ENCODE measurements around the gene PTPN6.
"Not testable (repeated sequence)": the region's sequence is repeated elsewhere in the genome, so short reads cannot be mapped to it uniquely, and the experiment has no call there.

The PTPN6 gene

GRCh38 chr12:6950811-6951540 lies at the start of gene PTPN6:
TSS of gene PTPN6 (plus strand) at chr12:6951356. CDS start at chr12:6951513, 157 bp downstream.
- DNase-seq, result peak in 10 of 51 donors; percentile 21 to 36 (median 26)

GRCh38 chr12:6902448-6902847 lies 48.7 kb upstream of the PTPN6 start:
- DNase-seq, result no peak

GRCh38 chr12:6903722-6904121 lies 47.4 kb upstream of the PTPN6 start:
- no peak for DNase-seq

- peak; percentile 77 to 99 (median 96) for DNase-seq
These were observed 46.6 kb upstream of the PTPN6 start, which contains the start of gene LRRC23 for GRCh38 chr12:6904280-6905276. TSS of gene LRRC23 (plus strand) at chr12:6904822. CDS start at chr12:6905634, 812 bp downstream.

GRCh38 chr12:6905414-6906040 lies 45.6 kb upstream of the PTPN6 start:
- no peak for DNase-seq

- DNase-seq, result not testable (repeated sequence)
These were observed 43.0 kb upstream of the PTPN6 start for GRCh38 chr12:6908141-6908540.

GRCh38 chr12:6909421-6910145 lies 41.6 kb upstream of the PTPN6 start:
- no peak for DNase-seq

GRCh38 chr12:6912164-6912935 lies 38.8 kb upstream of the PTPN6 start:
- DNase-seq, result no peak

- peak in 48 of 51 donors; percentile 33 to 92 (median 74) for DNase-seq
These were observed 36.8 kb upstream of the PTPN6 start, which contains the start of gene ENO2 for GRCh38 chr12:6914246-6914946. TSS of gene ENO2 (plus strand) at chr12:6914580. CDS start at chr12:6915833, 1,253 bp downstream.

GRCh38 chr12:6914947-6915788 lies 36.0 kb upstream of the PTPN6 start:
- peak in 7 of 51 donors; percentile 10 to 45 (median 20) for DNase-seq

- no peak for DNase-seq
These were observed 35.3 kb upstream of the PTPN6 start for GRCh38 chr12:6915789-6916285.

GRCh38 chr12:6916426-6917200 lies 34.5 kb upstream of the PTPN6 start:
- no peak for DNase-seq

GRCh38 chr12:6917491-6918231 lies 33.5 kb upstream of the PTPN6 start:
- no peak for DNase-seq

GRCh38 chr12:6919588-6919987 lies 31.6 kb upstream of the PTPN6 start:
- no peak for DNase-seq

- no peak for DNase-seq
These were observed 29.6 kb upstream of the PTPN6 start for GRCh38 chr12:6921539-6921938.

Measured in hypothalamus (tissue), 51 donors.